Stomach smooth muscle (tissue), 2 donors: ENCODE results near the gene CDC34.

Source experiments
- H3K27ac ChIP-seq: one replicate; pipeline ENCODE4 v1.7.0; 2013; ENCODE audit warnings: mild to moderate bottlenecking, low read length, inconsistent platforms
- H3K27me3 ChIP-seq, 2 donors: one replicate each; pipeline ENCODE4 v1.7.0; 2013; ENCODE audit warnings: low read length in 2 of 2; ENCODE audit not compliant: insufficient read depth in 2 of 2, control insufficient read depth in 1 of 2
- H3K36me3 ChIP-seq, 2 donors: one replicate each; pipeline ENCODE4 v1.7.0; 2013; ENCODE audit warnings: low read length in 2 of 2; ENCODE audit not compliant: control insufficient read depth in 2 of 2, insufficient read depth in 2 of 2
- H3K4me1 ChIP-seq: one replicate; pipeline ENCODE4 v1.7.0; 2013; ENCODE audit warnings: low read length; ENCODE audit not compliant: control insufficient read depth, insufficient read depth
- H3K4me3 ChIP-seq, 2 donors: one replicate each; pipeline ENCODE4 v1.7.0; 2013; ENCODE audit warnings: low read length in 2 of 2
- H3K9ac ChIP-seq, 2 donors: one replicate each; pipeline ENCODE4 v1.7.0; 2013; ENCODE audit warnings: low read length in 2 of 2, mild to moderate bottlenecking in 1 of 2
- H3K9me3 ChIP-seq, 2 donors: one replicate each; pipeline ENCODE4 v1.7.0; 2013; ENCODE audit warnings: low read length in 2 of 2; ENCODE audit not compliant: control insufficient read depth in 2 of 2
- donor health status: healthy.
- donor health status: Pancreatic carcinoma.

The CDC34 gene

DNA sequence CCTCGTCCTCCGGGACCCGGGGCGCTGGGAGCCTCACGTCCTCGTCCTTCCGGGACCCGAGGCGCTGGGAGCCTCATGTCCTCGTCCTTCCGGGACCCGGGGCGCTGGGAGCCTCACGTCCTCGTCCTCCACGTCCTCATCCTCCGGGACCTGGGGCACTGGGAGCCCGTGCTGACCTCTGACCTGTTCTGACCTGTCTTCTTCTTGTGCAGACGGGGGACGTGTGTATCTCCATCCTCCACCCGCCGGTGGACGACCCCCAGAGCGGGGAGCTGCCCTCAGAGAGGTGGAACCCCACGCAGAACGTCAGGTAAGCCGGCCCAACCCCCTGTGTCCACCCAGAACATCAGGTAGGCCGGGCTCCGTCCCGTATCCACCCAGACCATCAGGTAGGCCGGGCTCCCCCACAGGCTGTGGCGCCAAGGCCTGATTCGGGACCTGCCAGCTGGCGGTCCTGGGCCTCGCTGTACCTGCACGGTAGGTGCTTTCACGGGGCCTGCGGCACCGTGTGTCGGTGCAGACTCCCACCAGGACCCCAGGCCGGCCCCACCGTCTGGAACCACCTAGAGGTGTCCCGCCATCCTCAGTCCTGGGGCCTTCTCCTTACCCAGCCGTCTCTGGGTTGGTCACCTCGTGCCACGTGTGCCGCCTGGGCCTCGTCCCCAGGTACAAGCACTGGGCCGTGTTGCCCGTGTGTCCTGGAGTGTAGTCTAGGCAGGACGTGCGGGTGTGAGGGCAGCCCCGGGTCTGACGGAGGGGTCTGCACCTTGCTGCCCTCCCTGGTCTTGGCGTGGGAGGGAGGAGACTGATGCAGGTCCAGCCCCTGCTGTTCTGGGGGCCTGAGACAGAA is 4.7 kb downstream of the CDC34 start:
- Histone ChIP-seq H3K4me1 (peaks cover 31% of the 10 kb centered on the region), H3K27me3 (no peaks in the 10 kb centered on the region), H3K27ac (no peak overlapping the region), H3K9ac (no peak overlapping the region), H3K36me3 (peaks cover 23 to 36% of the 10 kb centered on the region in 2 donors), H3K9me3 (no peaks in the 10 kb centered on the region), H3K4me3 (no peak overlapping the region)

- Histone ChIP-seq H3K4me3 (no peak overlapping the region), H3K4me1 (peaks cover 31% of the 10 kb centered on the region), H3K9me3 (no peaks in the 10 kb centered on the region), H3K27ac (no peak overlapping the region), H3K36me3 (peaks cover 29 to 36% of the 10 kb centered on the region in 2 donors), H3K27me3 (no peaks in the 10 kb centered on the region), H3K9ac (no peak overlapping the region)
Observed at GRCh38 chr19:536881-537404, 5.4 kb downstream of the CDC34 start.

DNA sequence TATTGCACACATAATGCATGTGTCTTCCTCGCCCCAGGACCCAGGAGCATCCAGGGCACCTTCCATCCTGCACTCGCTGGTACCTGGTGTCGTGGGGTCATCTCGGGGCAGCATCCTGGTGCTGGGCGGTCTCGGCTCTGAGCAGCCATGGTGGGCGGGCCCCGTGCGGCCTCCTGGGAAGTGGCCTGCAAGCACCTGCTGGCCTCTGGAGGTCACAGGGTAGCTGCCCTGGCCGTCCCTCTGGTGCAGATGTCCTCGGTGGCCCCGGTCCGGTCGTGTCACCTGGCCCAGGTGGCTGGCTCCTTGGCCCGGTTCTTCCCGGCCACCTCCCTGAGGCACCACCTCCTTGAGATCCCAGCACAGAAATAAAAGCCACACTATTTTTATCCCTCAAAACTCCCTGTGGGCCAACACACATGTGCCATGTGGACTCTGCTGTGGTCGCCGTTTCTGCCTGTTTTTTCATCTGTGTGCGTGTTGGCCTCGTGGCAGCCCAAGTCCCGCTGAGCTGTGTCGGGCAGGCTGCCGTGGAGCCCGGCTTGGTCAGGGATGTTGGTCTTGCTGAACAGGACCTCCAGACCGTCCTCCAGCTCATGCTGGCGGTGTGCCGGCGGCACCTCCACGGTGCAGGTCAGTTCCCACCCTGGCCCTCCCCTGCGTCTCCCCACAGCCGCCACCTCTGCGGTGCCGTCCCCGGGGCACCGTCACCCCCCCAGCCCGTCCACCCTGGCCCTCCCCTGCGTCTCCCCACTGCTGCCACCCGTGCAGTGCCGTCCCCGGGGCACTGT is 7.3 kb downstream of the CDC34 start:
- no peaks in the 10 kb centered on the region for H3K9me3 ChIP-seq
- H3K27ac ChIP-seq, result no peak overlapping the region
- peaks cover 29 to 36% of the 10 kb centered on the region in 2 donors for H3K36me3 ChIP-seq
- H3K9ac ChIP-seq, result no peak overlapping the region
- no peaks in the 10 kb centered on the region for H3K27me3 ChIP-seq
- H3K4me1 ChIP-seq, result peaks cover 21% of the 10 kb centered on the region
- H3K4me3 ChIP-seq, result no peak overlapping the region

DNA sequence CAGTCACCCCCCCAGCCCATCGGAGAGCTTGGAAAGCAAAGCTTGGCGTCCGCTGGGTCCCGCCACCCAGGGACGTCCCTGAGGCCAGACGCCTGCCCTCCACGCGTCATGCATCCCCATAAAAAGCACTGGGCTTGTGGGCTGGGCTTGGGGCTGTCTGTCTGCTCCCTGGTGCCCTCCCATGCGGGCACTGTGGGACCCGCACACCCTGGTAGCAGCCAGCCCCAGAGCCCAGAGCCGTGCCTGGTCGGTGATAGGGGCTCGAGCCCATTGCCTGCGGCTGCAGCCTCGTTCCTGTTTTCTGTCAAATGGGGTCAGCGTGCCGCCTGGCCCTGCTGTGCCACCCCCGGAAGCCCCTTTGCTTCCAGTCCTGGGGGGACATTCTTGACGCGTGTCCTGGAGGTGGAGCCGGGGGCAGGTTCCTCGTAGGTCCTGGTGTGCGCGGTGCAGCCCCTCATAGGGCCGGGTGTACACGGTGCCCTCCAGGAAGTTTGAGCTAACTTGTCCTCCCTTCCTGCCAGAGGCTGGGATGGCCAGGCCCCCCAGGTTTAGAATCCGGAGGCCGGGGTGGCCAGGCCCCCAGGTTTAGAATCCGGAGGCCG is 8.0 kb downstream of the CDC34 start:
- Histone ChIP-seq H3K27me3 (no peaks in the 10 kb centered on the region), H3K36me3 (peaks cover 29 to 36% of the 10 kb centered on the region in 2 donors), H3K4me3 (no peak overlapping the region), H3K9me3 (no peaks in the 10 kb centered on the region), H3K27ac (no peak overlapping the region), H3K9ac (no peak overlapping the region), H3K4me1 (peaks cover 14% of the 10 kb centered on the region)

DNA sequence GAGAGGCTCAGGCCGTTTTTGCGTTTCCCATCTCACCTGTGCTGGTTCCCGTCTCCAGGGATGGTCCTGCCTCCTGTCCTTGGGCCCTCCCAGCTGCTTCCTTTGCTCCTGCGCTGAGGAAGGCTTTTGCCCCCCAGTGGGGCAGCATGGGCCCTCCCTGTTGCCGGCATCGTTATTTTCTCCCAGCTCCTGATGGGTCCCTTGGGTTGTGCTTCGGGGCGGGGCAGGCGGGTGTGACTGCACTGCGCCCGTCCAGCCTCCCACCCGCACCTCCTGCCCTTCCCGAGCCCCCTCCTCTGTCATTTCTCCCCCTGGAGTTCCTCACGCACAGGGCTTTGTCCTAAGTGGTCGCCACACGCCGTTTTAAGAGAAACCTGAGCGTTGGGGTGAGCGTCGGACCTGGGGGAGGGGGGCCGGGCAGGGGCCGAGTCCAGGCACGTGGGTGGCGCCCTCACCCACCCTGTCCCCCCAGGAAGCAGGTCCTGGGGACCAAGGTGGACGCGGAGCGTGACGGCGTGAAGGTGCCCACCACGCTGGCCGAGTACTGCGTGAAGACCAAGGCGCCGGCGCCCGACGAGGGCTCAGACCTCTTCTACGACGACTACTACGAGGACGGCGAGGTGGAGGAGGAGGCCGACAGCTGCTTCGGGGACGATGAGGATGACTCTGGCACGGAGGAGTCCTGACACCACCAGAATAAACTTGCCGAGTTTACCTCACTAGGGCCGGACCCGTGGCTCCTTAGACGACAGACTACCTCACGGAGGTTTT is 9.5 kb downstream of the CDC34 start:
- no peak overlapping the region for H3K4me3 ChIP-seq
- peaks cover 2% of the 10 kb centered on the region for H3K4me1 ChIP-seq
- no peak overlapping the region for H3K9ac ChIP-seq
- no peak overlapping the region for H3K27ac ChIP-seq
- H3K36me3 ChIP-seq, result peaks cover 28 to 29% of the 10 kb centered on the region in 2 donors
- H3K27me3 ChIP-seq, result no peaks in the 10 kb centered on the region
- no peaks in the 10 kb centered on the region for H3K9me3 ChIP-seq

- Histone ChIP-seq H3K9ac (no peak overlapping the region), H3K27me3 (no peaks in the 10 kb centered on the region), H3K36me3 (peaks cover 22 to 23% of the 10 kb centered on the region in 2 donors), H3K4me3 (no peak overlapping the region), H3K27ac (no peak overlapping the region), H3K4me1 (peaks cover 2% of the 10 kb centered on the region), H3K9me3 (no peaks in the 10 kb centered on the region)
Observed at GRCh38 chr19:541699-542098, 10.1 kb downstream of the CDC34 start.

DNA sequence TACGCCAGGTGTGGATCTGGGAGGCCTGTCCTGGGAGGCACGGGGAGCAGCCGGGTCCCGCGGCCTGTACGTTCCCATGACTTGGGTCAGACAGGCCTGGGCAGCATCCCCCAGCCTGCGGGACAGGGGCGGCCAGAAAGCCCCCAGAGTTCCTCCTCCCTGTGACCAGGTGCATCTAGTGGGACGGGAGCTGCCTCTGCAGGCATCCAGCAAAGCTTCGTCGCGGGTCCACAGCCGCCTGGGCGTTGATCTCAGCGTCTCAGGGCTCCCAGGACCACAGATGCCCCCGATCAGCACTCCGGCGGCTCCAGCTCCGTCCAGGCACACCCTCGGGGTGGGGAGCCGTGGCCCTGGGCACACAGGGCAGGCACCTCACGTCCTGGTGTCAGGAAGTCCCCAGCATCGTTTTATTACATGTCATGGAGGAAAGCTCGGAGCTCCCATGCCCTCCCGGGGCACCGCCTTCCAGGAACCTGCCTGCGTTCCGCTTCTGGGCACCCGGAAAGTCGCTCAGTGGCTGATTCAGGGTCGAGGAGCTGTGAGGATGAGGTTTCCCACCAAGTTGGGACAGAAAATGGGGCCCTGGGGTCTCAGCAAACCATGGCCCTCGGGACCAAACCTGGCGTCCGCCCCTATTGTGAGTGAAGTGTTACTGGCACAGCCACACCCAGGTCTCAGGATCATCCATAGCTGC is 10.8 kb downstream of the CDC34 start:
- no peak overlapping the region for H3K9ac ChIP-seq
- no peaks in the 10 kb centered on the region for H3K9me3 ChIP-seq
- H3K4me3 ChIP-seq, result no peak overlapping the region
- no peak overlapping the region for H3K27ac ChIP-seq
- H3K27me3 ChIP-seq, result no peaks in the 10 kb centered on the region
- peaks cover 18 to 19% of the 10 kb centered on the region in 2 donors for H3K36me3 ChIP-seq
- H3K4me1 ChIP-seq, result peaks cover 2% of the 10 kb centered on the region

GRCh38 chr19:543910-544608 is 12.5 kb downstream of the CDC34 start, which contains the start of gene GZMM:
TSS of gene GZMM (plus strand) at chr19:544053. CDS start at chr19:544072, 19 bp downstream.
- peaks cover 2% of the 10 kb centered on the region for H3K4me1 ChIP-seq
- H3K9me3 ChIP-seq, result no peaks in the 10 kb centered on the region
- peaks cover 6 to 10% of the 10 kb centered on the region in 2 donors for H3K36me3 ChIP-seq
- H3K9ac ChIP-seq, result no peak within 1 kb of the TSS
- no peak within 1 kb of the TSS for H3K4me3 ChIP-seq
- no peaks in the 10 kb centered on the region for H3K27me3 ChIP-seq
- H3K27ac ChIP-seq, result no peak within 1 kb of the TSS

GRCh38 chr19:547117-547516 is 15.6 kb downstream of the CDC34 start:
- Histone ChIP-seq H3K4me1 (peaks cover 5% of the 10 kb centered on the region), H3K27ac (no peak overlapping the region), H3K9me3 (no peaks in the 10 kb centered on the region), H3K27me3 (no peaks in the 10 kb centered on the region), H3K36me3 (no peaks in the 10 kb centered on the region), H3K9ac (no peak overlapping the region), H3K4me3 (no peak overlapping the region)
